Myocyte (in vitro differentiated cells): ENCODE results near the gene ZNF23. TPM values are rescaled to one million over a fixed set of nuclear protein-coding genes. Genes with fewer than 3 reads are reported as not detected.

ENCODE experiments used
- DNase-seq: peaks from one replicate; pipeline ENCODE4 v3.0.0-alpha.2; 2012; ENCODE audit warnings: low read depth
- total RNA-seq: library from RNA; depleted of rRNA; stranded (reverse); fragments of >200 nt; gene quantifications from 2 replicates; pipeline ENCODE4 v1.2.3, GENCODE V29; 2014

ZNF23 gene
- total RNA-seq, 1 donor from 2014 or later, result 9.0 TPM

- no peak for DNase-seq
Measured at GRCh38 chr16:71472051-71472450, 10.0 kb upstream of the ZNF23 start.

DNA sequence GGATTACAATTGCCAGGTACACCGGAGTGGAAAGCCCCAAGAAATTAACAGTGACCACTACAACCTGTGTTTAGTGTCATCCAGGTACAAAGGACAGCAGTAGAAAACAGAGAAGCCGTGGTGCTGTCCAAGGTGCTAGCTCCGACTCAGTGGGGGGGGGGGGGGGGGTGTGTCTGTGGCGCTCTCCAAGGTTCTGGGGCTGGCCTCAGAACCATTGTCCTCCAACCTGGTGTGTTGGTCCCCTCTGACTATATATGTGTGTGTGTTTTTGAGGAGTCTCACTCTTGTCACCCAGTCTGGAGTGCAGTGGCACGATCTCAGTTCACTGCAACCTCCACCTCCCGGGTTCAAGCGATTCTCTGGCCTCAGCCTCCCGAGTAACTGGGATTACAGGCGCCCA, 5.8 kb upstream of the ZNF23 start:
- DNase-seq, result peak; percentile 50

DNA sequence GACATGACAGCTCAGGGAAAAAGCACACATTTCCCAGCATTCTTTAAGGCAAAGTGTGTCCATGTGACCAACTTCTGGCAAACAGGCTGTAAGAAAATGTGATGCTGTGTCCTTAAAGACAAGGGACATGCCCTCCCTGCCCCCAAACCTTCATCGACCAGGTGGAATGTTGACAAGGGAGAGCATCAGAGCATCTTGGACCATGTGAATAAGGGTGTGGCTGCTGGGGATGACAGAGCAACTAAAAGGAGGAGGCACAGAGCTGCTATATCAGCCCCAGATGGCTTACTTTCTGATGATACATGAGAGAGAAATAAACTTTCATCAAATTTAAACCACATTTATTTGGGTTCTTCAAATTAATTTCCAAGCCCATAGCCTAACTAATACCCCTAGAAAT, 2.2 kb upstream of the ZNF23 start:
- no peak for DNase-seq

DNA sequence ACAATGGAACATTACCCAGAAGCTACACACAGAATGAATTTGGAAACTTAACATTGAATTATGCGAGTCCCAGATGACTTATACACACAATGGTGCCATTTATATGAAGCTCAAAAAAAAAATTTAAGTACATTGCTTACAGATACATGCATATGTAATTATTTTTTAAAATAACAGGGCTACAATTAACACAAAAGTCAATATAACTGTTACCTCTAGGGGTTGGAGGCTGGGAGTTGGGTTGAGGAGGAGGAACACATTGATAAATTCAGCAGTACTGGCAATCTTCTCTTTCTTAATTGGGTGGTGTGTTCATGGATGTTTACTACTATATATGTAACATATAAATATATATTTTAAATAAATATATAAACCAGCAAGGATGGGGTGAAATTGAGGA, 1.1 kb downstream of the ZNF23 start:
- no peak for DNase-seq

DNA sequence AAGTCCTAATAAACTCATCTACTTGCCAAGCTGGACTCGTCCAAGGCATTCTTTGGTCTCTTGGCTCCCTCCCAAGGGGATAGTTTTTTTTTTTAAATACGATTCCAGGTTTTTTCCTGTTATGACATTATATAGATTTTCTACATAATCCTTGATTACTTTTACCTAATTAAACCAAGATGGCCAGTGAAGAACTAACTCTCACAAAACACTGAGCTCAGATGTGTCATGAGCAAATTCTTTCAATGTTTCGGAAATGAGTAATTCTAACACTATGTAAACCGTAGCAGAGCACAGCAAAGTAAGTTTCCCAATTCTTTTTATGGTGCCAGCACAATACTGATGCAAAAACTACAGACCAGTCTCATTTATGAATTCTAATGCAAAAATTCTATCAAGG, 1.8 kb downstream of the ZNF23 start:
- DNase-seq, result no peak

DNA sequence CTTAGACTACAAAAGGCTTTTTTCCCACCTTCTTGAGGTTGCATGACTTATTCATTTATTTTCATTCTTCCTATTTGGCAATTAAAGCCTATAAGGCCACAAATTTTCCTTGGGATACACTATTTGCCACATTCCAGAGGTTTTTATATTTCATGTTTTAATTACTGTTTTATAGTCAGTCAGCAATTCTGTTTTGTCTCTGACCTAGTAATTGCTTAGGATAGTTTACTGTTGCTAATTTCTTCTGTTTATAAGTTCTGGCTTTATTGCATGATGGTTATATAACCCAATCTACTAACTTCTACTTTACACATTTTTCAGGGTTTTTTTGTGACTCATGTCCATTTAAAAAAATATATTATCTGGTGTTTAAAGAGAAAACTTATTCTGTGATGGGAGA, 2.5 kb downstream of the ZNF23 start:
- no peak for DNase-seq

GRCh38 chr16:71456801-71457200, 5.2 kb downstream of the ZNF23 start:
- DNase-seq, result no peak

- no peak for DNase-seq
Measured at GRCh38 chr16:71453036-71453435, 9.0 kb downstream of the ZNF23 start.

DNA sequence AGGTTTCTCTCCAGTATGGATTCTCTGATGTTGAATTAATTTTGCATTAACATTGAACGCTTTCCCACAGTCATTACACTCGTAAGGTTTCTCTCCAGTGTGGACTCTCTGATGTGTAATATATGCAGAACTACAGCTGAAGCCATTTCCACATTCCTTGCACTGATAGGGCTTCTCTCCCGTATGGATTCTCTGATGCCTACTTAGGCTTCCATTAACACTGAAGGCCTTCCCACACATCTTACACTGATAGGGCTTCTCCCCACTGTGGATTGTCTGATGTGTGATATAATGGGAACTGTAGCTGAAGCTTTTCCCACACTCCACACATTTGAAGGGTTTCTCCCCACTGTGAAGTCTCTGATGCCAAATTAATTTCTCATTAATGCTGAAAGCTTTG, 13.0 kb downstream of the ZNF23 start:
- DNase-seq, result no peak

DNA sequence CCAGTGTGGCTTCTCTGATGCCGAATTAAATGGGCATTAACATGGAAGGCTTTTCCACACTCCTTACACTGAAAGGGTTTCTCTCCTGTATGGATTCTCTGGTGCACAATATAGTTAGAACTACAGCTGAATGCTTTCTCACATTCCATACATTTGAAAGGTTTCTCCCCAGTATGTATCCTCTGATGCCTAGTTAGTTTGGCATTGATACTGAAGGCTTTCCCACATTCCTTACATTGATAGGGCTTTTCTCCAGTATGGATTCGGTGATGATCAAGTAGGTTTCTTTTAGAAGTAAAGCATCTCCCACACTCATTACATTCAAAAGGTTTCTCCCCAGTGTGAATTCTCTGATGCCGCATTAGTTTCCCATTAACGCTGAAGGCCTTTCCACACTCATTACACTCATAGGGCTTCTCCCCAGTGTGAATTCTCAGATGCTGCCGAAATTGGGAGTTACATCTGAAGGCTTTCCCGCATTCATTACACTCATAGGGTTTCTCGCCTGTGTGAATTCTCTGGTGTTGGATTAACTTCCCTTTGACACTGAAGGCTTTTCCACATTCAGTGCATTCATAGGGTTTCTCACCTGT, 13.7 kb downstream of the ZNF23 start:
- DNase-seq, result no peak

- DNase-seq, result no peak
Measured at GRCh38 chr16:71443714-71444113, 18.3 kb downstream of the ZNF23 start.

DNA sequence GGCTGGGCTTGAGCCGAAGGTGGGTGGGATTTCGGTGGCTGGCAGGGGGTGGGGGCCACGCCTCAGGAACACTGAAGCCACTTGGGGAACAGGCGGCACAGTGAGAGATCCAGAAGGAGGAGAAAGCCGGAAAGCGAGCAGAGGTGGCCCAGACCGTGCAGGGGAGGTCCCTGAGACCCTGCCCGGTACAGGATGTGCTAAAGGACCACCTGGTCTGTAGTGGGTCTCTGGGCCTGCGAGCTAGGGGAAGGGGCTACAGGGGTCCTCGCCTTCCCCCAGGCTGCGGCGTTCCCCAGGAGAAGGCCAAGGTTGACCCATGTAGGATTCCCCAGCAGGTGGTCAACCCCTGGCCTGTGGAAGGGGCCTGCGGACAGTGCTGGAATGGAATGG, 20.0 kb downstream of the ZNF23 start, which contains the start of gene TLE7:
Gene TLE7, minus strand, starts transcription at position 4 of the 390 bp plus-strand sequence. CDS start 8,730 bp downstream, outside the sequence.
- DNase-seq, result no peak

GRCh38 chr16:71441348-71442050, 20.5 kb downstream of the ZNF23 start:
- no peak for DNase-seq

GRCh38 chr16:71440669-71441347, 21.2 kb downstream of the ZNF23 start:
- DNase-seq, result no peak

- peak; percentile 32 for DNase-seq
Measured at GRCh38 chr16:71439523-71439922, 22.5 kb downstream of the ZNF23 start.

GRCh38 chr16:71436473-71436872, 25.6 kb downstream of the ZNF23 start:
- no peak for DNase-seq

- no peak for DNase-seq
Measured at GRCh38 chr16:71432906-71433305, 29.1 kb downstream of the ZNF23 start.

DNA sequence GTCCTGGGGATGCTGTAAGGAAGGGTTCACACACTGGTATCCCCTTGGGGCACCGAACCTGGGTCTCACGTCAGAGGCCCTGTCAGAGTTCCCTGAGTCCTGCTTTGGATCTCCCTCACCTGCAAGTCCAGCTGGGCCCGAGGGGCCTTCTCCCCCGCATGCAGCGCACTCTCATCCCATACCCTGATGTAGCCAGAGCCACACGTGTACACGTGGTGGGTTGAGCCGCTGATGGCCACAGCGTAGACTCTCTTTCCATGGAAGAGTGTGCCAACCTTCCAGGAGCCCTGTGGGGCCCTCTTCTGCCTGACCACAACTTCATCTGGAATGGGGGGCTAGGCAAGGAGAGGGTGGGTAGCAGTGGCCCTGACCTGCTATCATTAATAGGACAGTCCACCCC, 30.1 kb downstream of the ZNF23 start:
- no peak for DNase-seq

GRCh38 chr16:71431176-71431575, 30.9 kb downstream of the ZNF23 start:
- DNase-seq, result no peak

GRCh38 chr16:71430744-71431143, 31.3 kb downstream of the ZNF23 start:
- DNase-seq, result no peak

- DNase-seq, result no peak
Measured at GRCh38 chr16:71429581-71429980, 32.5 kb downstream of the ZNF23 start.

GRCh38 chr16:71428883-71429282, 33.2 kb downstream of the ZNF23 start:
- no peak for DNase-seq

- DNase-seq, result no peak
Measured at GRCh38 chr16:71428385-71428784, 33.7 kb downstream of the ZNF23 start.
